ENCODE measurements around the gene EIF4EBP2. TPM values are rescaled to one million over a fixed set of nuclear protein-coding genes. Genes with fewer than 3 reads are reported as not detected.

Gene EIF4EBP2
- total and polyA plus RNA-seq, 11 donors: 20.6 to 150 (median 85.8) TPM

DNA sequence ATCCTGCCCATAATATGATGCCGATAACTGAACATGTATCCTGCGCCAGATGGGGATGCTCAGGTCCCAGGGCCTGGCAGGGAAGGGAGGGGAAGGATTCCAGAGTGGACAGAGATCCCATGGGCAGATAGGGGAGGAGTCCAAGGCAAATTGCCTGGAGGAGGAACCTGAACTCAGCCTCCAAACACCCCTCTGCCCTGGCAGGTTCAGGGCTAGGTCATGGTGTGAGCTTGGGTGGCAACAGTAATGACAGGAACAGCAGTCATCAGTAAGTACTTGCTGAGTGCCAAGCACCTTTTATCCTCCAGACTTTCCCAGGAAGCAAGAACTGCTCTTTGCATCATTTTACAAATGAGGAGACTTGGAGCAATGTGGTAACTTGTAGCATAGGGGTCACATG is 70.8 kb downstream of the EIF4EBP2 start:
- Histone ChIP-seq H3K36me3 (no peaks in the 10 kb centered on the region), H3K9me3 (no peaks in the 10 kb centered on the region), H3K27me3 (peaks cover 0 to 5% (median 0%) of the 10 kb centered on the region in 9 donors), H3K27ac (no peak overlapping the region), H3K4me3 (no peak overlapping the region), H3K4me1 (peaks cover 0 to 26% (median 19%) of the 10 kb centered on the region in 12 donors)
- intact Hi-C loops (cut with DNase I): loop anchor here in 3 of 10 donors (5.0 to 10.0 kb wide), 2 partner anchors 38 to 410 kb away; partner anchors contain the start of gene PCBD1 (in 1 of the 3)
- DNase-seq (peak in 2 of 5 donors; percentile 5 to 12), ATAC-seq (no peak)
- TF ChIP-seq POLR2A (IDR thresholded peaks at IDR 0.05) (no peak), CTCF (IDR thresholded peaks at IDR 0.05) (no peak)
- WGBS, 4 donors: 82 to 89% (median 87%) methylated on average over 2 of the region's 2 CpGs

GRCh38 chr10:70475661-70476060 is 71.7 kb downstream of the EIF4EBP2 start:
- Histone ChIP-seq H3K9me3 (no peaks in the 10 kb centered on the region), H3K36me3 (no peaks in the 10 kb centered on the region), H3K4me3 (no peak overlapping the region), H3K27ac (no peak overlapping the region), H3K27me3 (peaks cover 0 to 5% (median 0%) of the 10 kb centered on the region in 9 donors), H3K4me1 (peaks cover 0 to 35% (median 27%) of the 10 kb centered on the region in 12 donors)
- intact Hi-C loops (cut with DNase I): loop anchor here in 3 of 10 donors (5.0 to 10.0 kb wide), 2 partner anchors 37 to 409 kb away; partner anchors contain the start of gene PCBD1 (in 1 of the 3)
- TF ChIP-seq CTCF (IDR thresholded peaks at IDR 0.05): no peak
- no peak for TF ChIP-seq POLR2A (IDR thresholded peaks at IDR 0.05)
- peak in 1 of 5 donors; percentile 28 for DNase-seq
- no peak for ATAC-seq
- WGBS, 4 donors: 88 to 99% (median 92%) methylated on average over 6 to 8 of the region's 8 CpGs

GRCh38 chr10:70476249-70477035 is 72.5 kb downstream of the EIF4EBP2 start:
- 74 to 81% (median 78%) methylated on average over 7 of the region's 7 CpGs for WGBS, 4 donors
- peak in 1 of 5 donors; percentile 54 for DNase-seq
- Histone ChIP-seq H3K27me3 (peaks cover 0 to 5% (median 0%) of the 10 kb centered on the region in 9 donors), H3K9me3 (no peaks in the 10 kb centered on the region), H3K27ac (no peak overlapping the region), H3K4me1 (peaks cover 1 to 43% (median 31%) of the 10 kb centered on the region in 12 donors), H3K36me3 (no peaks in the 10 kb centered on the region), H3K4me3 (no peak overlapping the region)
- ATAC-seq: no peak
- TF ChIP-seq CTCF (IDR thresholded peaks at IDR 0.05) (no peak), POLR2A (IDR thresholded peaks at IDR 0.05) (no peak)
- intact Hi-C loops (cut with DNase I): loop anchor here in 3 of 10 donors (5.0 to 10.0 kb wide), 2 partner anchors 36 to 408 kb away; partner anchors contain the start of gene PCBD1 (in 1 of the 3)

DNA sequence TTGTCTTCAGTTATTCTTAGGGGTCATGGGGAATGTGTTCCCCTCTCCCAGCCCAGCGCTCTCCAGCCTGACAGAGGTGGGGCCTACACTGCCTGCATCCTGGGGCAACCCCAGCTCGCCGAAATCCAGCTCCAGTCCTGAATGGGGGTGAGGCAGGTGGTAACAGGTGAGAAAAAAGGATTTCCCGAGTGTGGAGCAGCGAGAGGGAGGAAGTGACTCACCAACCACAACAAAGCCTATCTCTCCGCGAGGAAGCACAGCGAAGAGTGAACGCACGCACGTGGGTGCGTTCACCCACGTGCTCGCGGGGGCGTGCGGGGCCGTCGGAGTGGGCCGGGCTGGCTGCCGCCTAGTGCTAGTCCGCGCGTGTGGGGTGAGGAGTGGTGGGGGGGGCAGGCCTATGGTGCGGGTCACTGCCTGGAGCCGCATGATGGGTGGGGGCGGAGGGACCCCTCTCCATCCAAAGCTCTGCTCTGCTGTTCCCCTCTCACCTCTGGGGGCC is 73.8 kb downstream of the EIF4EBP2 start:
- H3K9me3 ChIP-seq: no peaks in the 10 kb centered on the region
- H3K27me3 ChIP-seq: peaks cover 0 to 5% (median 0%) of the 10 kb centered on the region in 9 donors
- H3K4me1 ChIP-seq: peaks cover 10 to 55% (median 44%) of the 10 kb centered on the region in 12 donors
- H3K36me3 ChIP-seq: no peaks in the 10 kb centered on the region
- 17 to 45% (median 27%) methylated on average over 22 to 27 of the region's 27 CpGs for WGBS, 4 donors
- TF ChIP-seq POLR2A (IDR thresholded peaks at IDR 0.05) (no peak), CTCF (IDR thresholded peaks at IDR 0.05) (no peak)
- DNase-seq (peak in 3 of 5 donors; percentile 15 to 73 (median 45)), ATAC-seq (peak in 3 of 4 donors; percentile 2 to 23 (median 2))
- H3K4me3 ChIP-seq: peak overlapping the region in 11 of 12 donors; percentile 56 to 84 (median 70)
- H3K27ac ChIP-seq: peak overlapping the region in 10 of 12 donors; percentile 67 to 89 (median 78)
- intact Hi-C loops (cut with DNase I): loop anchor here in 3 of 10 donors (2.0 to 10.0 kb wide), 3 partner anchors 23 to 407 kb away; partner anchors contain the start of gene PCBD1 (in 1 of the 3)
